Fibroblast of skin of abdomen (primary cell): ENCODE measurements around the gene OSBP2.

Source experiments
- DNase-seq: peaks from one replicate; pipeline ENCODE4 v3.0.0-alpha.2; 2013

The OSBP2 gene

GRCh38 chr22:30855677-30856518 is 161.2 kb downstream of the OSBP2 start:
- no peak for DNase-seq

GRCh38 chr22:30856741-30857502 is 162.2 kb downstream of the OSBP2 start:
- DNase-seq = no peak

- no peak for DNase-seq
These were observed 163.1 kb downstream of the OSBP2 start for GRCh38 chr22:30857791-30858190.

GRCh38 chr22:30858976-30859713 is 164.5 kb downstream of the OSBP2 start:
- DNase-seq = no peak

- DNase-seq = no peak
These were observed 165.0 kb downstream of the OSBP2 start for GRCh38 chr22:30859714-30860095.

- no peak for DNase-seq
These were observed 165.8 kb downstream of the OSBP2 start for GRCh38 chr22:30860176-30861105.

GRCh38 chr22:30861131-30861530 is 166.5 kb downstream of the OSBP2 start:
- DNase-seq = no peak

GRCh38 chr22:30861688-30862552 is 167.2 kb downstream of the OSBP2 start:
- no peak for DNase-seq

GRCh38 chr22:30863081-30863833 is 168.6 kb downstream of the OSBP2 start:
- peak; percentile 23 for DNase-seq

GRCh38 chr22:30864441-30865420 is 170.1 kb downstream of the OSBP2 start:
- DNase-seq = no peak

GRCh38 chr22:30865656-30866055 is 171.0 kb downstream of the OSBP2 start:
- DNase-seq = no peak

GRCh38 chr22:30866216-30866615 is 171.5 kb downstream of the OSBP2 start:
- no peak for DNase-seq

- DNase-seq = no peak
These were observed 172.2 kb downstream of the OSBP2 start for GRCh38 chr22:30866811-30867271.

- no peak for DNase-seq
These were observed 173.3 kb downstream of the OSBP2 start for GRCh38 chr22:30867746-30868662.

GRCh38 chr22:30868663-30869385 is 174.2 kb downstream of the OSBP2 start:
- DNase-seq = no peak

- DNase-seq = no peak
These were observed 175.2 kb downstream of the OSBP2 start for GRCh38 chr22:30869667-30870395.
